ENCODE results near the gene PDIA5.

GRCh38 chr3:123018683-123019082, 48.1 kb upstream of the PDIA5 start:
- TF ChIP-seq ZNF138 (CRISPR knock-in tag; conservative IDR thresholded peaks at IDR 0.05): no peak
- no peak for TF ChIP-seq CTCF (IDR thresholded peaks at IDR 0.05)
- TF ChIP-seq ESRRA (CRISPR knock-in tag; IDR thresholded peaks at IDR 0.05; ENCODE audit: borderline replicate concordance): no peak
- TF ChIP-seq, protein P1, sequence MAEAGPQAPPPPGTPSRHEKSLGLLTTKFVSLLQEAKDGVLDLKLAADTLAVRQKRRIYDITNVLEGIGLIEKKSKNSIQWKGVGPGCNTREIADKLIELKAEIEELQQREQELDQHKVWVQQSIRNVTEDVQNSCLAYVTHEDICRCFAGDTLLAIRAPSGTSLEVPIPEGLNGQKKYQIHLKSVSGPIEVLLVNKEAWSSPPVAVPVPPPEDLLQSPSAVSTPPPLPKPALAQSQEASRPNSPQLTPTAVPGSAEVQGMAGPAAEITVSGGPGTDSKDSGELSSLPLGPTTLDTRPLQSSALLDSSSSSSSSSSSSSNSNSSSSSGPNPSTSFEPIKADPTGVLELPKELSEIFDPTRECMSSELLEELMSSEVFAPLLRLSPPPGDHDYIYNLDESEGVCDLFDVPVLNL (CRISPR knock-in tag; IDR thresholded peaks at IDR 0.05; ENCODE audit: borderline replicate concordance, low read depth): no peak
- no peak for TF ChIP-seq ETV6 (CRISPR knock-in tag; IDR thresholded peaks at IDR 0.05)

All from WTC11 (cell line).